ENCODE results near the gene MARK1. TPM values are rescaled to one million over a fixed set of nuclear protein-coding genes. Genes with fewer than 3 reads are reported as not detected.

Gene MARK1
- total RNA-seq, 1 donor from 2014 or later = 6.1 TPM

- H3K36me3 ChIP-seq (ENCODE audit: control insufficient read depth, insufficient read depth, low read length) = no peaks in the 10 kb centered on the region
- no peaks in the 10 kb centered on the region for H3K27me3 ChIP-seq (ENCODE audit: control insufficient read depth, insufficient read depth, low read length)
- H3K4me3 ChIP-seq (ENCODE audit: low read depth, low read length) = no peak overlapping the region
- TF ChIP-seq CTCF (IDR thresholded peaks at IDR 0.05; ENCODE audit: insufficient read depth, low read length, poor library complexity, severe bottlenecking) = no peak
- DNase-seq (ENCODE audit: low read depth) = no peak
These were observed 20.9 kb upstream of the MARK1 start for GRCh38 chr1:220507085-220507484.

- H3K4me3 ChIP-seq (ENCODE audit: low read depth, low read length) = no peak overlapping the region
- TF ChIP-seq CTCF (IDR thresholded peaks at IDR 0.05; ENCODE audit: insufficient read depth, low read length, poor library complexity, severe bottlenecking) = no peak
- H3K27me3 ChIP-seq (ENCODE audit: control insufficient read depth, insufficient read depth, low read length) = no peaks in the 10 kb centered on the region
- no peak for DNase-seq (ENCODE audit: low read depth)
- no peaks in the 10 kb centered on the region for H3K36me3 ChIP-seq (ENCODE audit: control insufficient read depth, insufficient read depth, low read length)
These were observed 16.8 kb upstream of the MARK1 start for GRCh38 chr1:220511179-220511578.

- H3K36me3 ChIP-seq (ENCODE audit: control insufficient read depth, insufficient read depth, low read length) = no peaks in the 10 kb centered on the region
- H3K27me3 ChIP-seq (ENCODE audit: control insufficient read depth, insufficient read depth, low read length) = no peaks in the 10 kb centered on the region
- TF ChIP-seq CTCF (IDR thresholded peaks at IDR 0.05; ENCODE audit: insufficient read depth, low read length, poor library complexity, severe bottlenecking) = peak; percentile 36
- H3K4me3 ChIP-seq (ENCODE audit: low read depth, low read length) = no peak overlapping the region
- DNase-seq (ENCODE audit: low read depth) = no peak
These were observed 16.2 kb upstream of the MARK1 start for GRCh38 chr1:220511785-220512184.

- DNase-seq (ENCODE audit: low read depth) = no peak
- TF ChIP-seq CTCF (IDR thresholded peaks at IDR 0.05; ENCODE audit: insufficient read depth, low read length, poor library complexity, severe bottlenecking) = no peak
- Histone ChIP-seq H3K36me3 (ENCODE audit: control insufficient read depth, insufficient read depth, low read length) (no peaks in the 10 kb centered on the region), H3K4me3 (ENCODE audit: low read depth, low read length) (no peak overlapping the region), H3K27me3 (ENCODE audit: control insufficient read depth, insufficient read depth, low read length) (no peaks in the 10 kb centered on the region)
These were observed 14.1 kb upstream of the MARK1 start for GRCh38 chr1:220513834-220514233.

- no peak for DNase-seq (ENCODE audit: low read depth)
- Histone ChIP-seq H3K36me3 (ENCODE audit: control insufficient read depth, insufficient read depth, low read length) (no peaks in the 10 kb centered on the region), H3K27me3 (ENCODE audit: control insufficient read depth, insufficient read depth, low read length) (no peaks in the 10 kb centered on the region), H3K4me3 (ENCODE audit: low read depth, low read length) (no peak overlapping the region)
- no peak for TF ChIP-seq CTCF (IDR thresholded peaks at IDR 0.05; ENCODE audit: insufficient read depth, low read length, poor library complexity, severe bottlenecking)
These were observed 13.7 kb upstream of the MARK1 start for GRCh38 chr1:220514256-220514655.

- Histone ChIP-seq H3K4me3 (ENCODE audit: low read depth, low read length) (no peak overlapping the region), H3K27me3 (ENCODE audit: control insufficient read depth, insufficient read depth, low read length) (no peaks in the 10 kb centered on the region), H3K36me3 (ENCODE audit: control insufficient read depth, insufficient read depth, low read length) (no peaks in the 10 kb centered on the region)
- no peak for DNase-seq (ENCODE audit: low read depth)
- no peak for TF ChIP-seq CTCF (IDR thresholded peaks at IDR 0.05; ENCODE audit: insufficient read depth, low read length, poor library complexity, severe bottlenecking)
These were observed 11.8 kb upstream of the MARK1 start for GRCh38 chr1:220516014-220516721.
